Right ventricle myocardium inferior (tissue), 1 donor: ENCODE measurements around the gene FARP2. TPM values are rescaled to one million over a fixed set of nuclear protein-coding genes. Genes with fewer than 3 reads are reported as not detected.
A peak's percentile ranks its signal among the peaks of the same experiment; 100 is the strongest.
"Not testable (repeated sequence)": the region's sequence is repeated elsewhere in the genome, so short reads cannot be mapped to it uniquely, and the experiment has no call there.

Experiments used
- ATAC-seq: fragments of 200-7000 bp; cut with Tn5 transposase; one replicate; pipeline ENCODE4 v1.9.1; 2020; ENCODE audit warnings: mild to moderate bottlenecking, moderate library complexity
- DNase-seq: peaks from one replicate; pipeline ENCODE4 v3.0.0; 2021; ENCODE audit errors: missing footprints
- intact Hi-C: fragments of 100-400 bp; cut with DNase I; formaldehyde crosslinking; loops from one replicate; pipeline ENCODE4 v1.11.0; 2022
- total RNA-seq: library from RNA; stranded (reverse); fragmentation: NEBNext Ultra II Directional; extraction: Animal tissue kit (Norgen Biotek cat#: 25700); gene quantifications from one replicate; pipeline ENCODE4 v1.2.1, GENCODE V29; 2021
- donor health status: DM: no; HTN: yes; CAD: no; lungs with severe emphysema.

FARP2 gene
- total RNA-seq, 1 donor from 2014 or later = 15.0 TPM

DNA sequence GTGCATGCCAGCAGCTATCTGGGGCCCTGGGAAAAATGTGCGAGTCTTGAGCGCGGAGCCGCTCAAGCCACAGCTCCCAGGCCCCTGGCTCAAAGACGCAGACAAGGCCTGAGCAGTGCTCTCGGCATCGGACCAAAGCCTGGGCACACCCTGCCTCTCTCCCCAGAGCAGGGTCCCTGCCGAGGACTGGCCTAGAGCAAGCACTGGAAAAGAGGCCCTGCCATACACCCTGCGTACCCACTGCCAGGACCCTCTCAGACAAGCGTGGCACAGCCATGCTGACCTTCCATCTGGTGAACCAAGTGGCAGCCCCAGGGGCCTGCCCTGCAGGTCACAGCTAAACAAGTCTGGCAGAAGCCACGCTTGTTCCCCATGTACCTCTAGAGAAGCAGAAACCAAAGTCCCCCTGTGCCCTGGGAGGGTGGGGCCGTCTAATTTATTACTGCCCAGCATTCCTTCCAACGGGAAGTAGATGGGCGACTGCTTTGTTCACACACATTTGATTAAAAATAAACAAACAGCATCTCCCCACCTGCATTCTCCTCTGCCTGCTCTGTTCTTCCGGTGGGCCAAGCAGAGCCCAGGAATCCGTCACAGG is 138.3 kb downstream of the FARP2 start:
- intact Hi-C loops = no loop called here
- DNase-seq = peak; percentile 13
- ATAC-seq = no peak

- intact Hi-C loops = no loop called here
- peak; percentile 32 for DNase-seq
- ATAC-seq = no peak
Measured at GRCh38 chr2:241495172-241496002, 139.3 kb downstream of the FARP2 start.

GRCh38 chr2:241496003-241496707 is 140.1 kb downstream of the FARP2 start:
- ATAC-seq = no peak
- intact Hi-C loops = no loop called here
- DNase-seq = peak; percentile 62

GRCh38 chr2:241496904-241497877 is 141.1 kb downstream of the FARP2 start:
- ATAC-seq (no peak), DNase-seq (peak; percentile 59)
- intact Hi-C loops = no loop called here

- ATAC-seq = peak; percentile 2
- intact Hi-C loops = no loop called here
Measured at GRCh38 chr2:241498115-241499070, 142.3 kb downstream of the FARP2 start.

DNA sequence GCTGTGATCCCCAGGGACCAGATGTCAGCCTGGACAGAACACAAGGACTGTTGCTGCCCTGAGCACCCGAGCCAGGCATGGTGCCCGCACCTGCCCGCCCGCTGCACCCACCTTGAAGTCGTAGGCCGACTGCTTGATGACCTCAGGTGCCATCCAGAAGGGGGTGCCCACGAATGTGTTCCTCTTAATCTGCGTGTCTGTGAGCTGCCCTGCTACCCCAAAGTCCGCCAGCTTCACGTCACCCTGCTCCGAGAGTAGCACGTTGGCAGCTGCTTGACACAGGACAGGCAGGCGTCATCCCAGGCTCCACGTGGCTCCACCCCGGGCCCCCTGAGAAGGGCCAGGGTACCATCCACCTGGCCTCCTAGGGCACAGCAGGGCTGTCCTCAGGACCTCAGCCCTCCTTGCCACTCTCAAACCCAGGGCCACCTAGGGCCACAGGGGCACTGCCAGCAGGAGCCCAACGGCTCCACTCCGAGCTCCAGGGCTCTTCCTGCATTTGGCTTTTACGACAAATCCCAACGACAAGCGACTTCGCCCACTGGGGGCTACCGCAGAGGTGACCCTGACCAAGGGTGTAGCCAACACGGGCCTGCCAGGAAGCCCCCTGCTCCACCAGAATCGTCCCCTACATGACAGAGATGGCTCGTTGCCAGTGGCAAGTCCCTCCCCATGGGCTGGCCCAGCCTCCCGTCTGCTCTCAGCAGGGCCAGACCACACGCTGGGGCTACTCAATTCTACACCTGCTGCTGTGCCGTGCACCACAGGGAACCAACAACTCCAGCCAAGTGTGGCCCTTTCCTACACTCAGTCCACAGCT is 143.3 kb downstream of the FARP2 start:
- DNase-seq = peak; percentile 46
- no peak for ATAC-seq
- intact Hi-C loops = no loop called here

More at GRCh38 chr2:241498115-241499070, 142.3 kb downstream of the FARP2 start:
- peak; percentile 56 for DNase-seq

- intact Hi-C loops = no loop called here
- no peak for ATAC-seq
- DNase-seq = peak; percentile 28
Measured at GRCh38 chr2:241500016-241500415, 143.9 kb downstream of the FARP2 start.

DNA sequence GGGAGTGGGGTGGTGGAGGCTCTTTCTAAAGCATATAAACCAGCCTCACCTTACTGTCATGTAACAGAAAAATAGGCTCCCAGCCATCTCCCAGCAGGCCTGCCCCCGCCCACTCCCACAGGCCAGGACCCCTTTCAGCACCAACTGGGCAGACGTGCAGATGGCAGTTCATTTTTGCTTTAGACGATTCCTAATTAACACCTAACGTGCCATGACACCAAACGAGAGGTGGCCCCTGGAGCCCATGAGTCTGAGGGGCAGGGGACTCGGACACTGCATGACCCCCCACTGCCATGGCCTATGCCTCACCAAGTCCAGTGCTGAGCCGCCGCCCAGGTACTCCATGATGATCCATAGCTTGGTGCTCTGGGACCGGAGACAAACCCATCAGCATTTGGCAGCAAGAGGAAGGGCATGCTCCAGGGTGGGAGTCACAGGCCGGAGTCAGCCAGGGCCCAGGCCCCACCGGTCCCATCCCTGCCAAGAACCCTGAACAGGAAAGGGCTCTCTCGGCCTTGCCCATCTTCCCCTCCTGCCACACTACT is 144.4 kb downstream of the FARP2 start:
- intact Hi-C loops = no loop called here
- peak; percentile 50 for DNase-seq
- ATAC-seq = no peak

GRCh38 chr2:241501099-241501541 is 145.0 kb downstream of the FARP2 start:
- intact Hi-C loops = no loop called here
- peak; percentile 49 for DNase-seq
- no peak for ATAC-seq

DNA sequence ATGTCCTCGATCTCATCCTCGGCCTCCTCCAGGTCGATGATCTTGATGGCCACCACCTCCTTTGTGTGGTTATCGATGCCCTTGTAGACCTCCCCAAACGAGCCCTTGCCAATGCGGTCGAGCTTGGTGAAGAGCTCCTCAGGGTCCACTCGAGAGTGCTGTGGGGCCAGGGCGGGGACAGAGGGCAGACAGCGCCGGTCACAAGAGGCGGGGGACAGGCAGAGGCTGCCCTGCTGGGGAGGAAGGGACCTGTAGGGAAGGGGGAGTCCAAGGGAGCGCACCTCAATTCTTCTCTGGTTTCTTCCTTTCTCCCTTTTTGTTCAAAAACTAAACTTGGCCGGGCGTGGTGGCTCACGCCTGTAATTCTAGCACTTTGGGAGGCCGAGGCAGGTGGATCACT is 145.5 kb downstream of the FARP2 start:
- ATAC-seq (no peak), DNase-seq (peak; percentile 57)
- intact Hi-C loops = no loop called here

DNA sequence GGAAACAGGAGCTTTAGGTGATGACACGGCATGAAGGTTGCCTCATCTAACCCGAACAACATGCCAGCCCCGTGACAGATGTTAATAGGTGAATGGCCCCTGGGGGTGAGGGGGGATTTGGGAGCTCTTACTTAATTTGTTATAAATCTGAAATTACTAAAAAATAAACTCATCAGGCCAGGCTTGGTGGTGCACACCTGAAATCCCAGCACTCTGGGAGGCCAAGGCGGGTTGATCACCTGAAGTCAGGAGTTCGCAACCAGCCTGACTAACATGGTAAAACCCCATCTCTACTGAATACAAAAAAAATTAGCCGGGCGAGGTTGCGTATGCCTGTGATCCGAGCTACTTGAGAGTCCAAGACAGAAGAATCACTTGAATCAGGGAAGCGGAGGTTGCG is 146.2 kb downstream of the FARP2 start:
- no peak for ATAC-seq
- peak; percentile 14 for DNase-seq
- intact Hi-C loops = no loop called here

- DNase-seq (peak; percentile 41), ATAC-seq (no peak)
- intact Hi-C loops = no loop called here
Measured at GRCh38 chr2:241503776-241504392, 147.8 kb downstream of the FARP2 start.

- intact Hi-C loops = loop anchor here (5.0 kb wide), 3 partner anchors 107 to 188 kb away; partner anchors contain the start of genes FARP2, HDLBP and SEPTIN2
- ATAC-seq (no peak), DNase-seq (peak; percentile 62)
Measured at GRCh38 chr2:241505086-241505780, 149.1 kb downstream of the FARP2 start.

DNA sequence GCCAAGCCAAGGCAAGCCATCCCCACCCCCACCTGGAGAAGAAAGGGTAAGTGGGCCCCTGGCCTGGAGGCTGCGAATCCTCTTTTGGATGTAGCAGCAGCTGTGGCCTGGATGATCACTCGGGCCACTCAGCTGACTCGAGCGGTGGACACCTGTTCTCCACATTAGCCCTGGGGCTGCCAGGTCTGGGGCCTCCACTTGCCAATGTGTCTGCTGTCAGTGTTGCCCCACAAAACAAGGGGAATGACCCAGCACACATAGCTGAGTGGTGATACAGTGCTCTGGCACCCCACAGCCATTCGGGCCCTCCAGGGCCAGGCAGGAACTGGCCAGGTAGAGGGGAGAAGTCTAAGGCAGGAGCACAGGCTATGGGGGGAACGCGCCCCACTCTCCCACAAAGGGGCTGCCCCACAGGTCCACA is 149.7 kb downstream of the FARP2 start:
- ATAC-seq (no peak), DNase-seq (peak; percentile 70)
- intact Hi-C loops = loop anchor here (2.0 to 5.0 kb wide), 4 partner anchors 53 to 188 kb away; partner anchors contain the start of genes BOK, FARP2, HDLBP and SEPTIN2

DNA sequence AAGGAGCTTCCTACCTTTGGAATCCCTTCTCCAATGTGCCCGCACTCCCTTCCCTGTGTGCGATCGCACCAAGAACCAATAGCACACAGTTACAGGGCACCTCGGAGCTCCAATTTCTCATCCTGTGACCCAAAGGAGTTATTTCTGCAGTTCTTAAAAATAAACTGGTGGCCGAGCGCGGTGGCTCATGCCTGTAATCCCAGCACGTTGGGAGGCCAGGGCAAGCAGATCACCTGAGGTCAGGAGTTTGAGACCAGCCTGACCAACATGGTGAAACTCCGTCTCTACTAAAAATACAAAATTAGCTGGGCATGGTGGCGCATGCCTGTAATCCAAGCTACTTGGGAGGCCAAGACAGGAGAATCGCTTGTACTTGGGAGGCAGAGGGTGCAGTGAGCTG is 150.2 kb downstream of the FARP2 start:
- intact Hi-C loops = loop anchor here (2.0 to 5.0 kb wide), 4 partner anchors 52 to 189 kb away; partner anchors contain the start of genes BOK, FARP2, HDLBP and SEPTIN2
- DNase-seq = peak; percentile 27
- ATAC-seq = not testable (repeated sequence)
